Right atrium auricular region (tissue), 2 donors: ENCODE measurements around the gene WDR19. TPM values are rescaled to one million over a fixed set of nuclear protein-coding genes. Genes with fewer than 3 reads are reported as not detected.

Source experiments
- DNase-seq: peaks from one replicate; pipeline ENCODE4 v3.0.0-alpha.2; 2019; ENCODE audit warnings: low spot score
- H3K27ac ChIP-seq, 2 donors: fragments of 200-600 bp; sonication (generic); 1 replicate in 1 of 2; 2 replicates in 1 of 2; pipeline ENCODE4 v1.5.1; 2016 to 2019
- H3K27me3 ChIP-seq, 2 donors: fragments of 200-600 bp; sonication (generic); one replicate each; pipeline versions ENCODE4 v1.5.1 to v1.6.0; 2017 to 2019
- H3K36me3 ChIP-seq: fragments of 200-600 bp; sonication (generic); one replicate; pipeline ENCODE4 v1.5.1; 2016
- H3K4me1 ChIP-seq, 2 donors: fragments of 200-600 bp; sonication (generic); one replicate each; pipeline versions ENCODE4 v1.5.1 to v1.6.0; 2017 to 2019
- H3K4me3 ChIP-seq, 2 donors: fragments of 200-600 bp; sonication (generic); 1 replicate in 1 of 2; 2 replicates in 1 of 2; pipeline ENCODE4 v1.5.1; 2017 to 2019; ENCODE audit warnings: mild to moderate bottlenecking in 1 of 2, moderate library complexity in 1 of 2
- H3K9me3 ChIP-seq, 2 donors: fragments of 200-600 bp; sonication (generic); one replicate each; pipeline ENCODE4 v1.5.1; 2019
- CTCF ChIP-seq, 2 donors: fragments of 200-600 bp; sonication (generic); IDR thresholded peaks; one replicate each; pipeline ENCODE4 v1.5.1; 2019; ENCODE audit warnings: antibody characterized with exemption in 2 of 2
- total RNA-seq, 2 donors: library from RNA; depleted of rRNA; stranded (reverse); fragments of >200 nt; gene quantifications; one replicate each; pipeline ENCODE4 v1.1.0, GENCODE V29; 2016

Gene WDR19
- total RNA-seq, 2 donors from 2014 or later: 6.4 to 9.2 TPM

- no peak overlapping the region for H3K27ac ChIP-seq
- no peaks in the 10 kb centered on the region for H3K27me3 ChIP-seq
- H3K9me3 ChIP-seq: no peaks in the 10 kb centered on the region
- DNase-seq: no peak
- no peak for TF ChIP-seq CTCF (IDR thresholded peaks at IDR 0.05)
- peaks cover 15% of the 10 kb centered on the region for H3K36me3 ChIP-seq
- H3K4me3 ChIP-seq: no peak overlapping the region
- H3K4me1 ChIP-seq: no peaks in the 10 kb centered on the region
Observed at GRCh38 chr4:39320381-39321115, 138.2 kb downstream of the WDR19 start.

GRCh38 chr4:39323821-39324220 lies 141.5 kb downstream of the WDR19 start:
- no peak overlapping the region for H3K27ac ChIP-seq
- H3K36me3 ChIP-seq: peaks cover 29% of the 10 kb centered on the region
- H3K4me3 ChIP-seq: no peak overlapping the region

GRCh38 chr4:39324446-39324845 lies 142.1 kb downstream of the WDR19 start:
- Histone ChIP-seq H3K4me3 (no peak overlapping the region), H3K27ac (no peak overlapping the region), H3K4me1 (no peaks in the 10 kb centered on the region), H3K9me3 (no peaks in the 10 kb centered on the region), H3K36me3 (peaks cover 29% of the 10 kb centered on the region), H3K27me3 (no peaks in the 10 kb centered on the region)
- DNase-seq: no peak
- no peak for TF ChIP-seq CTCF (IDR thresholded peaks at IDR 0.05)

More at GRCh38 chr4:39323821-39324220, 141.5 kb downstream of the WDR19 start:
- no peak for DNase-seq
- no peak for TF ChIP-seq CTCF (IDR thresholded peaks at IDR 0.05)
- H3K4me1 ChIP-seq: no peaks in the 10 kb centered on the region
- no peaks in the 10 kb centered on the region for H3K27me3 ChIP-seq
- no peaks in the 10 kb centered on the region for H3K9me3 ChIP-seq

- no peaks in the 10 kb centered on the region for H3K9me3 ChIP-seq
- no peak for DNase-seq
- peaks cover 25% of the 10 kb centered on the region for H3K36me3 ChIP-seq
- no peak for TF ChIP-seq CTCF (IDR thresholded peaks at IDR 0.05)
- no peak overlapping the region for H3K27ac ChIP-seq
- no peak overlapping the region for H3K4me3 ChIP-seq
- no peaks in the 10 kb centered on the region for H3K27me3 ChIP-seq
- H3K4me1 ChIP-seq: no peaks in the 10 kb centered on the region
Observed at GRCh38 chr4:39324897-39325613, 142.7 kb downstream of the WDR19 start.

- Histone ChIP-seq H3K9me3 (no peaks in the 10 kb centered on the region), H3K36me3 (peaks cover 25% of the 10 kb centered on the region), H3K27ac (no peak overlapping the region), H3K27me3 (no peaks in the 10 kb centered on the region), H3K4me1 (no peaks in the 10 kb centered on the region), H3K4me3 (no peak overlapping the region)
- no peak for DNase-seq
- no peak for TF ChIP-seq CTCF (IDR thresholded peaks at IDR 0.05)
Observed at GRCh38 chr4:39326468-39326977, 144.2 kb downstream of the WDR19 start.
